SK-N-SH (cell line): ENCODE data around the gene GPAT2.
"Not testable (repeated sequence)": the region's sequence is repeated elsewhere in the genome, so short reads cannot be mapped to it uniquely, and the experiment has no call there.

Source experiments
- CTCF ChIP-seq: fragments of 200-600 bp; sonication (generic); IDR thresholded peaks from 2 replicates; pipeline ENCODE4 v1.6.1; 2017; ENCODE audit warnings: antibody characterized with exemption, mild to moderate bottlenecking, moderate library complexity
- EP300 ChIP-seq, 2 experiments: IDR thresholded peaks; 2 replicates each; pipeline versions ENCODE4 v1.4.0 to v1.6.1; 2012; ENCODE audit warnings: borderline replicate concordance in 1 of 2, low read depth in 1 of 2, low read length in 1 of 2
- EZH2phosphoT487 ChIP-seq: fragments of 200-600 bp; sonication (generic); IDR thresholded peaks from 2 replicates; pipeline ENCODE4 v1.6.1; 2017; ENCODE audit warnings: low read depth, mixed run types, mild to moderate bottlenecking, antibody characterized with exemption, moderate library complexity, borderline replicate concordance
- JUND ChIP-seq: IDR thresholded peaks from 2 replicates; pipeline ENCODE4 v1.4.0; 2012
- REST ChIP-seq: IDR thresholded peaks from 2 replicates; pipeline ENCODE4 v1.6.1; 2012; ENCODE audit warnings: mild to moderate bottlenecking, low read depth, low read length, moderate library complexity

DNA sequence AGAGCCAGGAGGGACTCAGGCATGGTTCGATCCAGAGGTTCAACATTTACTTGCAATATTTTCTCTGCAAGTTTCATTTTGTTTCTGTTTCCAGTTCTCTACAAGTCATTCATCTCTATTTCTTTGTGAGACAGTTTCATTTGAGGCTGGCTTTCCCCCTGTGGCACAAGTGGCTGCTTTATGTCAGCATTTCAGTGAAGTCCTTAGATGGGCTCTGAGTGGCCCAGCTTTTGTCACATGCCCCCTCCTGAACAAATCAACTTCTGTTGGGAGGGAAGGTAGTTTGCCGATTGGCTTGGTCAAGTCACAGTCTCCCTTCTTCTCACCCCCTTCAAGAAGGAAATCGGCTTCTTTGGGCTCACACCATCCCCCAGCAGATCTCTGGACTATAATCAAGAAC lies 17.9 kb upstream of the GPAT2 start:
- not testable (repeated sequence) for TF ChIP-seq EZH2phosphoT487; JUND; CTCF; EP300 (IDR thresholded peaks at IDR 0.05; ENCODE audit: borderline replicate concordance in 1 of 2, low read depth in 1 of 2, low read length in 1 of 2); REST
